GM18508 (cell line): ENCODE measurements around the gene SRSF12.
"Not testable (repeated sequence)": the region's sequence is repeated elsewhere in the genome, so short reads cannot be mapped to it uniquely, and the experiment has no call there.

Experiments used
- ATAC-seq: cut with Tn5 transposase; IDR thresholded peaks from one replicate; pipeline ENCODE4 v1.9.1; 2021; ENCODE audit warnings: moderate number of reproducible peaks; ENCODE audit not compliant: insufficient read depth, unreplicated experiment

Gene SRSF12

GRCh38 chr6:89132057-89132456 lies 14.2 kb upstream of the SRSF12 start:
- ATAC-seq, result no peak

- ATAC-seq, result no peak
These were observed 13.7 kb upstream of the SRSF12 start for GRCh38 chr6:89131599-89131998.

GRCh38 chr6:89128256-89128671 lies 10.4 kb upstream of the SRSF12 start:
- ATAC-seq, result not testable (repeated sequence)

- no peak for ATAC-seq
These were observed 4.8 kb upstream of the SRSF12 start for GRCh38 chr6:89122625-89123024.

- no peak for ATAC-seq
These were observed 4.1 kb upstream of the SRSF12 start for GRCh38 chr6:89121934-89122333.

- no peak for ATAC-seq
These were observed 2.5 kb upstream of the SRSF12 start for GRCh38 chr6:89120371-89120770.

- ATAC-seq, result no peak
These were observed 1.1 kb upstream of the SRSF12 start for GRCh38 chr6:89118931-89119330.

GRCh38 chr6:89116702-89117101 lies 1.2 kb downstream of the SRSF12 start:
- no peak for ATAC-seq

GRCh38 chr6:89111933-89112332 lies 5.9 kb downstream of the SRSF12 start:
- no peak for ATAC-seq

- no peak for ATAC-seq
These were observed 7.6 kb downstream of the SRSF12 start for GRCh38 chr6:89110284-89110683.

- no peak for ATAC-seq
These were observed 17.8 kb downstream of the SRSF12 start for GRCh38 chr6:89100114-89100513.

GRCh38 chr6:89098461-89098860 lies 19.4 kb downstream of the SRSF12 start:
- ATAC-seq, result no peak

- no peak for ATAC-seq
These were observed 30.0 kb downstream of the SRSF12 start for GRCh38 chr6:89087881-89088280.

- no peak for ATAC-seq
These were observed 32.3 kb downstream of the SRSF12 start for GRCh38 chr6:89085409-89086205.

- no peak for ATAC-seq
These were observed 32.9 kb downstream of the SRSF12 start for GRCh38 chr6:89084954-89085353.

GRCh38 chr6:89084542-89084941 lies 33.3 kb downstream of the SRSF12 start:
- no peak for ATAC-seq

GRCh38 chr6:89082486-89082891 lies 35.4 kb downstream of the SRSF12 start:
- no peak for ATAC-seq

- peak; percentile 28 for ATAC-seq
These were observed 36.2 kb downstream of the SRSF12 start for GRCh38 chr6:89081423-89082322.

- no peak for ATAC-seq
These were observed 36.8 kb downstream of the SRSF12 start for GRCh38 chr6:89081129-89081422.

GRCh38 chr6:89080281-89081128 lies 37.4 kb downstream of the SRSF12 start, which contains the start of gene PNRC1:
Gene PNRC1, plus strand, starts transcription at chr6:89080751. Its CDS starts 144 bp downstream, at chr6:89080895.
- ATAC-seq, result peak; percentile 81
